ENCODE measurements around the gene AOPEP.

- no peak for TF ChIP-seq POLR2A (IDR thresholded peaks at IDR 0.05; ENCODE audit: low read depth, low read length)
- TF ChIP-seq POLR2AphosphoS5 (IDR thresholded peaks at IDR 0.05; ENCODE audit: low read depth, low read length) = no peak
Observed at GRCh38 chr9:94929369-94929756, 202.9 kb downstream of the AOPEP start.

Measured in GM12891 (cell line).